GF-D8 (cell line): Measurements from ENCODE around the gene FSTL4.

ENCODE experiments used
- DNase-seq: peaks from one replicate; lab custom pipeline; 2025; lab: John Stamatoyannopoulos, UW

The FSTL4 gene

GRCh38 chr5:133241179-133242092 lies 370.9 kb downstream of the FSTL4 start:
- DNase-seq: no peak

- DNase-seq: no peak
Observed at GRCh38 chr5:133240425-133241091, 371.8 kb downstream of the FSTL4 start.

- DNase-seq: no peak
Observed at GRCh38 chr5:133238426-133239205, 373.7 kb downstream of the FSTL4 start.

- no peak for DNase-seq
Observed at GRCh38 chr5:133236976-133237375, 375.4 kb downstream of the FSTL4 start.

DNA sequence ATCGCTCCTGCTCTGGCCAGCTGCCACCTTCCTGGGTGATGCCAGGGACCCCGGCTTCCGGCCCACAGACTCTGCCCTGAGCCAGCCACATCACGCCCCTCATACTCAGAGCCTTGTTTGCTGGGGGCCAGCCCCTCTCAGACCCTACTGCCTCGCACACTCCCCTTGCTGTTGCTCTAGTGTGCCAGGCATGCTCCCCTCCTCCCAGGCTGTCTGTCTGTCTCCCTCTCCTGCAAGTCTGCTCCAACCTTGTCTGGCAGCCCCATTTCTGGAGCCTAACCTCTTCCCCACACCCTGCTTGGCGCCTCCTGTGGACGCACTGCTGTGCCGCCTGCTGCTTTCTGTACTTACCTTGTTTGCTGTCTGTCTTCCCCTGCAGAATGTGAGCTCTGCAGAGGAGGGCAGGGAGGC lies 375.8 kb downstream of the FSTL4 start:
- no peak for DNase-seq

GRCh38 chr5:133235696-133236426 lies 376.5 kb downstream of the FSTL4 start:
- DNase-seq: no peak

- DNase-seq: no peak
Observed at GRCh38 chr5:133234911-133235310, 377.4 kb downstream of the FSTL4 start.

- no peak for DNase-seq
Observed at GRCh38 chr5:133234273-133234672, 378.1 kb downstream of the FSTL4 start.

GRCh38 chr5:133233616-133234015 lies 378.7 kb downstream of the FSTL4 start:
- no peak for DNase-seq

- DNase-seq: no peak
Observed at GRCh38 chr5:133232911-133233310, 379.4 kb downstream of the FSTL4 start.

DNA sequence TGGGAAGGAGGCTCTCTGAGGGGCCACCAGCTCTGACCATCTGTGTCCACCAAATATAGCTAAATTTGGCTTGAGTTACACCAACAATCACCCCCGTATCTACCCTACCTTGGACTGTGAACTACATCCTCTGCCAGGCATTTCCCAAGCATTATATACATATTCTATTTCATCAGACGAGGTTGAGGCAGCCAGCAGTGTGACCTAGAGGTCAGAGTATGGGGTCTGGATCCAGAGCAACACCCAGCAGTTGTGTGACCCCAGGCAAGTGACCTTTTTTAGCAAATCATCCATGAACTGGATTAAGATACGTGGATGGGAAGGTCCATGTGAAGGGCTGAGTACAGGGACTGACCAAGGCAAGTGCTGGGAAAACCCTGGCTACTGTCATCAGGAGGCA lies 379.9 kb downstream of the FSTL4 start:
- DNase-seq: no peak

DNA sequence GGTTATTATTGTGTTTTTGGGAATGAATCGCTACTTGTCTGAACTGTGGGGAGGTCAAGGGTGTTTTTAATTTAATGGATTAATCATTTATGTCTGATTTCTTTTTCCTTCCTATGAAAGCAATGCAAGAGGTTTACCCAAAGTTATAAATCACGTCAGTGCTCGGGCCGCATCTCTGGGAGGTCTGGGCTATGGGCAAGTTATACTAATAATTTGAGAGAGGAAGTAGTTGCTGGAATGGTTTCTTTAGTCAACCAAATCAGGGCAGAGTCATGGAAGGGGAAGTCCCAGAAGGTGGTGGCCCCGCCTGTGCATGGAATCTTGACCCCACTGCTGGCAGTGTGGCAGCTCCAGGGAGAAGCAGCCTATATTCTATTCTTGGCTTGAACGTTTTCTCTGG lies 380.3 kb downstream of the FSTL4 start:
- no peak for DNase-seq

- DNase-seq: no peak
Observed at GRCh38 chr5:133230823-133231578, 381.3 kb downstream of the FSTL4 start.

GRCh38 chr5:133229931-133230664 lies 382.2 kb downstream of the FSTL4 start:
- no peak for DNase-seq

DNA sequence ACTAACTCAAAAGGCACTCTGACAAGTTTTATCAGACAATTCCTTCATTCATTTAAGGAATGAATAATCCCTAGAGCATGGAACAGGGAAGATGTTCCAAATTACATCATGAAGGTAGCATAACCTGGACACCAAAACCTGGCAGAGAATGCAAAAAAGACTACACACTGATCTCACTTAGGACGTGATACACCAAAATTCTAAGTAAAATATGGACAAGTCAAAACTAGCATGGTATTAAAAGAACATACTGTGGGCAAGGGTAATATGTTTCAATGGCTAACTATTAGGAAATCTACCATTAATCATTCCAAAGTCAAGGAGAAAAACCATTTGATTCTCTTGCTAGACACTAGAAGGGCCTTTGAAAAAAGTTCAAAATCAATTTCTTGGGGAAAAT lies 384.0 kb downstream of the FSTL4 start:
- no peak for DNase-seq

DNA sequence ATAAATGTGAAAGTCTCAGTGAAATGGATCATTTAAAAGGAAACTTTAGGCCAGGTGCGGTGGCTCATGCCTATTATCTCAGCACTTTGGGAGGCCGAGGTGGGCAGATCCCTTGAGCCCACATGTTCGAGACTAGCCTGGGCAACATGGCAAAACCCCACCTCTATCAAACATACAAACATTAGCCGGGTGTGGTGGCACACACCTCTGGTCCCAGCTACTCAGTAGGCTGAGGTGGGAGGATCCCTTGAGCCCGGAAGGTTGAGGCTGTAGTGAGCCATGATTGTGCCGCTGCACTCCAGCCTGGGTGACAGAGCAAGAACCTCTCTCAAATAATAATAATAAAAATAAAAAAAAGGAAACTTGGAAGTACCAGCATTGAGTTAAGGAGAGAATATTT lies 384.4 kb downstream of the FSTL4 start:
- DNase-seq: no peak

DNA sequence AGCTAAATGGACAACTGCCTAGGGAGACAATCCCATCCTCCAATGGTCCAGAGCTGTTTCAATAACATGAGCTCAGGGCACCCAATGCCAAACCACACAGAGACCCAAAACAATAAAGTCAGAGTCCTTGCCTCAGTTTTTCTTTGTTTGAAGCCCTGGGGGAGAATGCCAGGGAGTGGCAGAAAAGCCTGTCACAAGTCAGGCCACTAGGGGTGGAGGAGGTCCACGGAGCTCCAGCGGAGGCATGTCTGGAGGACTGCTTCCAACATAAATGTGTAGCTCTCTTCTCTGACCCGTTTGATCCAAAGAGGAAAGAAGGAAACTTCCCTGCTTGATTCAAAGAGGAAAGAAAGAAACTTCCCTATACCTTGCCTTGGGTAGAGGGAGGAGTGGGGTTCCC lies 385.3 kb downstream of the FSTL4 start:
- DNase-seq: no peak

- DNase-seq: no peak
Observed at GRCh38 chr5:133226186-133226585, 386.2 kb downstream of the FSTL4 start.

DNA sequence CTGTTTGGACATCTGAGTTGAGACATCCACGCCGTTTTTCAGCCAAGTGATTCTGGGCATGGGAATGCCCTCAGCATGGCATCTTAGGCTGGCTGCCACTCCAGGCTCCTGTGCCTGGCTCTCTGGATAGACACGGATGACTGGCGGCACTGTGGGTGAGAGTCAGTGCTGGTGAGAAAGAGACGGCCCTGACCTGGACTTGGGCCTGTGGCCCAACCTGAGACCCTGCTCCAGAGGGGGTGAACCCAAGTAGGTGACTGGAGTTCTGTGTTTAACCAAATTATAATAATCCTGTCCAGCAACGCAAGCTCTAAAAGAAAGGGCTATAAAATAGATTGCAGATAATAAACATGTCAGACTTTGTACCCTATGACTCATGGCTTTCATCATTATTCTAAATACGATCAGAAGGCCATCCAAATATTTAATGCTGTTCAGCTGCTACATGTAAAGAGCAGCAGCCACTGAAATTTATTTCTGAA lies 386.6 kb downstream of the FSTL4 start:
- DNase-seq: no peak

- DNase-seq: no peak
Observed at GRCh38 chr5:133222979-133223378, 389.4 kb downstream of the FSTL4 start.
